ENCODE data around the gene C14orf119. TPM values are rescaled to one million over a fixed set of nuclear protein-coding genes. Genes with fewer than 3 reads are reported as not detected.

C14orf119 gene
- total RNA-seq, 1 donor from 2014 or later: 37.5 TPM

GRCh38 chr14:23086565-23086964, 8.7 kb upstream of the C14orf119 start:
- Histone ChIP-seq H3K36me3 (peaks cover 51% of the 10 kb centered on the region), H3K79me2 (ENCODE audit: low read depth) (peaks cover 67% of the 10 kb centered on the region), H3K27ac (no peak overlapping the region), H3K4me2 (no peak overlapping the region), H3K9ac (no peak overlapping the region), H4K20me1 (ENCODE audit: low read depth) (peaks cover 47% of the 10 kb centered on the region), H2AFZ (replicated peaks) (no peak overlapping the region), H3K9me3 (ENCODE audit: low read depth) (no peaks in the 10 kb centered on the region), H3F3A (ENCODE audit: low read depth) (peaks cover 16% of the 10 kb centered on the region), H3K4me3 (no peak overlapping the region), H3K4me1 (no peaks in the 10 kb centered on the region), H3K27me3 (no peaks in the 10 kb centered on the region)
- no peaks in the 10 kb centered on the region for H3K4me1 Mint-ChIP-seq
- no peak for DNase-seq (ENCODE audit: low spot score)
- H3K9me3 Mint-ChIP-seq: no peaks in the 10 kb centered on the region
- no peak overlapping the region for H3K4me3 Mint-ChIP-seq
- H3K27ac Mint-ChIP-seq: no peak overlapping the region
- no peaks in the 10 kb centered on the region for H3K27me3 Mint-ChIP-seq (ENCODE audit: insufficient read depth, low read depth)
- TF ChIP-seq CTCF (IDR thresholded peaks at IDR 0.05): no peak
- peaks cover 17% of the 10 kb centered on the region for H3K36me3 Mint-ChIP-seq

GRCh38 chr14:23089498-23090253, 5.6 kb upstream of the C14orf119 start:
- Histone ChIP-seq H3K27me3 (no peaks in the 10 kb centered on the region), H2AFZ (replicated peaks) (no peak overlapping the region), H3K36me3 (peaks cover 44% of the 10 kb centered on the region), H3K9me3 (ENCODE audit: low read depth) (no peaks in the 10 kb centered on the region), H4K20me1 (ENCODE audit: low read depth) (peaks cover 70% of the 10 kb centered on the region), H3K4me3 (no peak overlapping the region), H3K79me2 (ENCODE audit: low read depth) (peaks cover 79% of the 10 kb centered on the region), H3K4me2 (no peak overlapping the region), H3K4me1 (peaks cover 14% of the 10 kb centered on the region), H3K9ac (no peak overlapping the region), H3K27ac (no peak overlapping the region), H3F3A (ENCODE audit: low read depth) (peaks cover 30% of the 10 kb centered on the region)
- no peaks in the 10 kb centered on the region for H3K9me3 Mint-ChIP-seq
- H3K4me3 Mint-ChIP-seq: no peak overlapping the region
- DNase-seq (ENCODE audit: low spot score): no peak
- H3K27ac Mint-ChIP-seq: no peak overlapping the region
- no peaks in the 10 kb centered on the region for H3K27me3 Mint-ChIP-seq (ENCODE audit: insufficient read depth, low read depth)
- H3K36me3 Mint-ChIP-seq: peaks cover 23% of the 10 kb centered on the region
- peaks cover 8% of the 10 kb centered on the region for H3K4me1 Mint-ChIP-seq
- TF ChIP-seq EZH2 (IDR thresholded peaks at IDR 0.05) (no peak), CTCF (IDR thresholded peaks at IDR 0.05) (no peak), EZH2phosphoT487 (IDR thresholded peaks at IDR 0.05) (no peak)

GRCh38 chr14:23090254-23090636, 5.1 kb upstream of the C14orf119 start:
- Histone ChIP-seq H3K4me2 (no peak overlapping the region), H3K9ac (no peak overlapping the region), H3K79me2 (ENCODE audit: low read depth) (peaks cover 77% of the 10 kb centered on the region), H3K27me3 (no peaks in the 10 kb centered on the region), H3K9me3 (ENCODE audit: low read depth) (no peaks in the 10 kb centered on the region), H3K4me3 (no peak overlapping the region), H3K27ac (no peak overlapping the region), H3K4me1 (peaks cover 14% of the 10 kb centered on the region), H3K36me3 (peaks cover 41% of the 10 kb centered on the region), H3F3A (ENCODE audit: low read depth) (peaks cover 31% of the 10 kb centered on the region), H2AFZ (replicated peaks) (no peak overlapping the region), H4K20me1 (ENCODE audit: low read depth) (peaks cover 64% of the 10 kb centered on the region)
- no peak for TF ChIP-seq EZH2 (IDR thresholded peaks at IDR 0.05)
- Mint-ChIP-seq H3K27ac (no peak overlapping the region), H3K4me1 (peaks cover 8% of the 10 kb centered on the region), H3K27me3 (ENCODE audit: insufficient read depth, low read depth) (no peaks in the 10 kb centered on the region), H3K9me3 (no peaks in the 10 kb centered on the region), H3K36me3 (peaks cover 21% of the 10 kb centered on the region), H3K4me3 (no peak overlapping the region)
- DNase-seq (ENCODE audit: low spot score): no peak

Data from neural progenitor cell (in vitro differentiated cells).